ENCODE measurements around the gene GDNF. TPM values are rescaled to one million over a fixed set of nuclear protein-coding genes. Genes with fewer than 3 reads are reported as not detected.
"Not testable (repeated sequence)": the region's sequence is repeated elsewhere in the genome, so short reads cannot be mapped to it uniquely, and the experiment has no call there.

Gene GDNF
- total RNA-seq, 1 donor from 2014 or later = 0.36 TPM

GRCh38 chr5:37806476-37806875 is 33.4 kb downstream of the GDNF start:
- no peak for DNase-seq (ENCODE audit: low spot score)
- intact Hi-C loops (cut with micrococcal nuclease) = no loop called here
- no peaks in the 10 kb centered on the region for H3K4me1 Mint-ChIP-seq (ENCODE audit: low read depth)
- no peaks in the 10 kb centered on the region for H3K36me3 Mint-ChIP-seq (ENCODE audit: low read depth)
- H3K9me3 Mint-ChIP-seq = no peaks in the 10 kb centered on the region
- H3K27ac Mint-ChIP-seq = no peak overlapping the region
- H3K27me3 Mint-ChIP-seq (ENCODE audit: insufficient read depth) = no peaks in the 10 kb centered on the region
- H3K4me3 Mint-ChIP-seq = no peak overlapping the region

GRCh38 chr5:37806016-37806415 is 33.8 kb downstream of the GDNF start:
- H3K4me1 Mint-ChIP-seq (ENCODE audit: low read depth) = no peaks in the 10 kb centered on the region

GRCh38 chr5:37804401-37804800 is 35.4 kb downstream of the GDNF start:
- Mint-ChIP-seq H3K27ac (no peak overlapping the region), H3K4me1 (ENCODE audit: low read depth) (no peaks in the 10 kb centered on the region), H3K4me3 (no peak overlapping the region), H3K36me3 (ENCODE audit: low read depth) (no peaks in the 10 kb centered on the region), H3K27me3 (ENCODE audit: insufficient read depth) (peaks cover 2% of the 10 kb centered on the region), H3K9me3 (no peaks in the 10 kb centered on the region)
- DNase-seq (ENCODE audit: low spot score) = no peak
- intact Hi-C loops (cut with micrococcal nuclease) = no loop called here

More at GRCh38 chr5:37806016-37806415, 33.8 kb downstream of the GDNF start:
- H3K4me3 Mint-ChIP-seq = no peak overlapping the region
- no peaks in the 10 kb centered on the region for H3K36me3 Mint-ChIP-seq (ENCODE audit: low read depth)
- intact Hi-C loops (cut with micrococcal nuclease) = no loop called here
- no peak for DNase-seq (ENCODE audit: low spot score)
- H3K9me3 Mint-ChIP-seq = no peaks in the 10 kb centered on the region
- no peak overlapping the region for H3K27ac Mint-ChIP-seq
- H3K27me3 Mint-ChIP-seq (ENCODE audit: insufficient read depth) = peaks cover 2% of the 10 kb centered on the region

- peaks cover 2% of the 10 kb centered on the region for H3K27me3 Mint-ChIP-seq (ENCODE audit: insufficient read depth)
- H3K36me3 Mint-ChIP-seq (ENCODE audit: low read depth) = no peaks in the 10 kb centered on the region
- H3K4me3 Mint-ChIP-seq = no peak overlapping the region
- intact Hi-C loops (cut with micrococcal nuclease) = no loop called here
- H3K9me3 Mint-ChIP-seq = no peaks in the 10 kb centered on the region
- H3K4me1 Mint-ChIP-seq (ENCODE audit: low read depth) = no peaks in the 10 kb centered on the region
- no peak for DNase-seq (ENCODE audit: low spot score)
- no peak overlapping the region for H3K27ac Mint-ChIP-seq
Measured at GRCh38 chr5:37803487-37803886, 36.4 kb downstream of the GDNF start.

GRCh38 chr5:37801521-37801920 is 38.3 kb downstream of the GDNF start:
- H3K4me1 Mint-ChIP-seq (ENCODE audit: low read depth) = no peaks in the 10 kb centered on the region

GRCh38 chr5:37799865-37800421 is 39.9 kb downstream of the GDNF start:
- no peak for DNase-seq (ENCODE audit: low spot score)
- no peak overlapping the region for H3K27ac Mint-ChIP-seq
- H3K36me3 Mint-ChIP-seq (ENCODE audit: low read depth) = no peaks in the 10 kb centered on the region
- H3K9me3 Mint-ChIP-seq = peaks cover 4% of the 10 kb centered on the region
- H3K4me3 Mint-ChIP-seq = no peak overlapping the region
- intact Hi-C loops (cut with micrococcal nuclease) = no loop called here
- peaks cover 2% of the 10 kb centered on the region for H3K27me3 Mint-ChIP-seq (ENCODE audit: insufficient read depth)
- no peaks in the 10 kb centered on the region for H3K4me1 Mint-ChIP-seq (ENCODE audit: low read depth)

More at GRCh38 chr5:37801521-37801920, 38.3 kb downstream of the GDNF start:
- intact Hi-C loops (cut with micrococcal nuclease) = no loop called here
- Mint-ChIP-seq H3K27ac (no peak overlapping the region), H3K27me3 (ENCODE audit: insufficient read depth) (peaks cover 2% of the 10 kb centered on the region), H3K9me3 (peaks cover 4% of the 10 kb centered on the region), H3K4me3 (no peak overlapping the region), H3K36me3 (ENCODE audit: low read depth) (no peaks in the 10 kb centered on the region)
- DNase-seq (ENCODE audit: low spot score) = no peak

GRCh38 chr5:37796435-37796834 is 43.4 kb downstream of the GDNF start:
- intact Hi-C loops (cut with micrococcal nuclease); H3K27me3 Mint-ChIP-seq (ENCODE audit: insufficient read depth); H3K36me3 Mint-ChIP-seq (ENCODE audit: low read depth); H3K4me3 Mint-ChIP-seq; DNase-seq (ENCODE audit: low spot score); H3K27ac Mint-ChIP-seq; H3K4me1 Mint-ChIP-seq (ENCODE audit: low read depth): not testable (repeated sequence)
- peaks cover 22% of the 10 kb centered on the region for H3K9me3 Mint-ChIP-seq

GRCh38 chr5:37795292-37795691 is 44.5 kb downstream of the GDNF start:
- H3K4me1 Mint-ChIP-seq (ENCODE audit: low read depth); H3K27ac Mint-ChIP-seq; intact Hi-C loops (cut with micrococcal nuclease); H3K4me3 Mint-ChIP-seq; DNase-seq (ENCODE audit: low spot score); H3K36me3 Mint-ChIP-seq (ENCODE audit: low read depth); H3K27me3 Mint-ChIP-seq (ENCODE audit: insufficient read depth): not testable (repeated sequence)
- peaks cover 25% of the 10 kb centered on the region for H3K9me3 Mint-ChIP-seq

GRCh38 chr5:37792975-37793631 is 46.7 kb downstream of the GDNF start:
- intact Hi-C loops (cut with micrococcal nuclease) = no loop called here
- no peaks in the 10 kb centered on the region for H3K4me1 Mint-ChIP-seq (ENCODE audit: low read depth)
- no peaks in the 10 kb centered on the region for H3K36me3 Mint-ChIP-seq (ENCODE audit: low read depth)
- no peak for DNase-seq (ENCODE audit: low spot score)
- H3K27ac Mint-ChIP-seq = no peak overlapping the region
- H3K9me3 Mint-ChIP-seq = peaks cover 25% of the 10 kb centered on the region
- no peak overlapping the region for H3K4me3 Mint-ChIP-seq
- no peaks in the 10 kb centered on the region for H3K27me3 Mint-ChIP-seq (ENCODE audit: insufficient read depth)

GRCh38 chr5:37791321-37791720 is 48.5 kb downstream of the GDNF start:
- H3K4me3 Mint-ChIP-seq = no peak overlapping the region
- H3K27ac Mint-ChIP-seq = no peak overlapping the region
- H3K4me1 Mint-ChIP-seq (ENCODE audit: low read depth) = no peaks in the 10 kb centered on the region
- no peaks in the 10 kb centered on the region for H3K27me3 Mint-ChIP-seq (ENCODE audit: insufficient read depth)
- H3K9me3 Mint-ChIP-seq = peaks cover 21% of the 10 kb centered on the region
- H3K36me3 Mint-ChIP-seq (ENCODE audit: low read depth) = no peaks in the 10 kb centered on the region
- DNase-seq (ENCODE audit: low spot score) = no peak
- intact Hi-C loops (cut with micrococcal nuclease) = no loop called here

- Mint-ChIP-seq H3K36me3 (ENCODE audit: low read depth) (no peaks in the 10 kb centered on the region), H3K4me1 (ENCODE audit: low read depth) (no peaks in the 10 kb centered on the region), H3K9me3 (peaks cover 21% of the 10 kb centered on the region), H3K4me3 (no peak overlapping the region), H3K27me3 (ENCODE audit: insufficient read depth) (no peaks in the 10 kb centered on the region), H3K27ac (no peak overlapping the region)
- intact Hi-C loops (cut with micrococcal nuclease) = no loop called here
- DNase-seq (ENCODE audit: low spot score) = no peak
Measured at GRCh38 chr5:37789991-37790390, 49.9 kb downstream of the GDNF start.

GRCh38 chr5:37787742-37788141 is 52.1 kb downstream of the GDNF start:
- Mint-ChIP-seq H3K4me3 (no peak overlapping the region), H3K27me3 (ENCODE audit: insufficient read depth) (peaks cover 5% of the 10 kb centered on the region), H3K36me3 (ENCODE audit: low read depth) (no peaks in the 10 kb centered on the region), H3K4me1 (ENCODE audit: low read depth) (no peaks in the 10 kb centered on the region), H3K27ac (no peak overlapping the region), H3K9me3 (peaks cover 10% of the 10 kb centered on the region)
- no peak for DNase-seq (ENCODE audit: low spot score)
- intact Hi-C loops (cut with micrococcal nuclease) = no loop called here

- peaks cover 5% of the 10 kb centered on the region for H3K27me3 Mint-ChIP-seq (ENCODE audit: insufficient read depth)
- H3K9me3 Mint-ChIP-seq = peaks cover 9% of the 10 kb centered on the region
- H3K36me3 Mint-ChIP-seq (ENCODE audit: low read depth) = no peaks in the 10 kb centered on the region
- intact Hi-C loops (cut with micrococcal nuclease) = no loop called here
- no peak overlapping the region for H3K4me3 Mint-ChIP-seq
- no peak for DNase-seq (ENCODE audit: low spot score)
- H3K27ac Mint-ChIP-seq = no peak overlapping the region
- H3K4me1 Mint-ChIP-seq (ENCODE audit: low read depth) = no peaks in the 10 kb centered on the region
Measured at GRCh38 chr5:37786862-37787519, 52.9 kb downstream of the GDNF start.

Measured in activated T-helper 1 cell treated with anti-CD3 and anti-CD28 coated beads, Interleukin-12 subunit alpha, Interleukin-12 subunit beta, Interleukin-2, Interleukin-4 antibody, amounts not matched to agents 30 ng/mL and 10 ng/mL and 1 ng/mL, durations not matched to agents 14 hours and 24 hours and 36 hours (primary cell).